ENCODE measurements around the gene KLHL12. TPM values are rescaled to one million over a fixed set of nuclear protein-coding genes. Genes with fewer than 3 reads are reported as not detected.

Gene KLHL12
- total and polyA plus RNA-seq, 2 of the 8 experiments (the other 6 are each of a cell fraction or from before 2014, with no cell fraction given): 27.2 to 33.3 TPM

- no peaks in the 10 kb centered on the region for H3K9me3 ChIP-seq (ENCODE audit: insufficient read depth in 2 of 2, low read depth in 1 of 2, low read length in 1 of 2)
- H2BK15ac ChIP-seq (ENCODE audit: low read length): no peak overlapping the region
- no peak overlapping the region for H4K5ac ChIP-seq (ENCODE audit: insufficient read length, low read depth, low read length)
- H2BK5ac ChIP-seq (ENCODE audit: low read depth, low read length): no peak overlapping the region
- no peak overlapping the region for H3K9ac ChIP-seq (replicated peaks in 1 of 4; ENCODE audit: extremely low read depth in 1 of 4, low read depth in 3 of 4, low read length in 3 of 4)
- no peak overlapping the region for H3K27ac ChIP-seq (ENCODE audit: low read depth, low read length)
- no peaks in the 10 kb centered on the region for H3K36me3 ChIP-seq (ENCODE audit: control insufficient read depth in 2 of 4, insufficient read depth in 4 of 4, low read length in 3 of 4)
- H3K79me2 ChIP-seq (ENCODE audit: control insufficient read depth in 1 of 2, insufficient read depth in 2 of 2, low read length in 2 of 2): no peaks in the 10 kb centered on the region
- DNase-seq (ENCODE audit: low read depth in 1 of 2, low spot score in 2 of 2) (no peak), FAIRE-seq (no peak)
- H4K20me1 ChIP-seq (replicated peaks in 1 of 2; ENCODE audit: control insufficient read depth in 1 of 2, insufficient read depth in 2 of 2, low read length in 2 of 2): no peaks in the 10 kb centered on the region
- no peak overlapping the region for H3K4me3 ChIP-seq (ENCODE audit: extremely low read depth in 1 of 4, insufficient read depth in 2 of 4, low read depth in 3 of 4, low read length in 4 of 4)
- no peak overlapping the region for H3K23ac ChIP-seq (ENCODE audit: insufficient read length)
- H2AK5ac ChIP-seq (ENCODE audit: low read depth, low read length): no peak overlapping the region
- no peak overlapping the region for H2AFZ ChIP-seq (ENCODE audit: low read length)
- no peak overlapping the region for H4K8ac ChIP-seq (ENCODE audit: extremely low read depth, insufficient read depth, low read length)
- no peak overlapping the region for H3K56ac ChIP-seq (replicated peaks; ENCODE audit: insufficient read length, low read depth, low read length)
- ChIA-PET CTCF (ENCODE audit: partially characterized antibody) (interaction anchor here (0.7 to 2.0 kb wide), 6 partner anchors 10 to 28 kb away, joined by 3 to 6 read pairs (median 4); no protein-coding TSS in a partner anchor), POLR2A (ENCODE audit: partially characterized antibody) (no interaction called here)
- no peak overlapping the region for H2BK20ac ChIP-seq (ENCODE audit: low read length)
- no peaks in the 10 kb centered on the region; a peak in 2 of 7 replicates for H3K27me3 ChIP-seq (replicated peaks in 1 of 4; ENCODE audit: control insufficient read depth in 3 of 4, extremely low read depth in 1 of 4, insufficient read depth in 3 of 4, low read length in 3 of 4)
- H3K4me2 ChIP-seq (ENCODE audit: insufficient read depth in 1 of 2, low read depth in 2 of 2, low read length in 2 of 2): no peak overlapping the region
- H3K79me1 ChIP-seq (ENCODE audit: low read depth, low read length): no peaks in the 10 kb centered on the region
- no peak overlapping the region for H4K91ac ChIP-seq (replicated peaks; ENCODE audit: insufficient read length, low read length)
- peaks cover 0 to 6% (median 0%) of the 10 kb centered on the region in 4 experiments; a peak in 1 of 7 replicates for H3K4me1 ChIP-seq (replicated peaks in 1 of 4; ENCODE audit: control insufficient read depth in 3 of 4, insufficient read depth in 4 of 4, low read length in 3 of 4)
- H3K23me2 ChIP-seq (ENCODE audit: low read depth, low read length): peaks cover 4% of the 10 kb centered on the region
- no peak for TF ChIP-seq CHD2 (IDR thresholded peaks at IDR 0.05; ENCODE audit: low read length)
- 69% methylated on average over 4 of the region's 4 CpGs; no CpG with 5 or more reads in 1 of the 2 experiments for WGBS, 2 experiments (ENCODE audit: extremely low coverage in 1 of 2, insufficient coverage in 1 of 2, insufficient read length in 1 of 2, insufficient replicate concordance in 2 of 2, low coverage in 1 of 2, low lambda C conversion rate in 2 of 2, missing lambda C conversion rate in 1 of 2)
- H2BK12ac ChIP-seq (ENCODE audit: low read depth, low read length): no peak overlapping the region
- H3K18ac ChIP-seq (ENCODE audit: extremely low read depth, low read length): no peak overlapping the region
- H3K4ac ChIP-seq (replicated peaks; ENCODE audit: insufficient read length, low read depth, low read length): no peak overlapping the region
- H2BK120ac ChIP-seq (replicated peaks; ENCODE audit: low read depth, low read length): no peak overlapping the region
- no peak overlapping the region for H3K14ac ChIP-seq (ENCODE audit: insufficient read length)
Measured at GRCh38 chr1:202972046-202972445, 45.0 kb upstream of the KLHL12 start.
